NCI-H1105 (cell line): ENCODE measurements around the gene NUDT21.
"Not testable (repeated sequence)": the region's sequence is repeated elsewhere in the genome, so short reads cannot be mapped to it uniquely, and the experiment has no call there.

ENCODE experiments used
- DNase-seq: peaks from one replicate; lab custom pipeline; 2025; lab: John Stamatoyannopoulos, UW

The NUDT21 gene

DNA sequence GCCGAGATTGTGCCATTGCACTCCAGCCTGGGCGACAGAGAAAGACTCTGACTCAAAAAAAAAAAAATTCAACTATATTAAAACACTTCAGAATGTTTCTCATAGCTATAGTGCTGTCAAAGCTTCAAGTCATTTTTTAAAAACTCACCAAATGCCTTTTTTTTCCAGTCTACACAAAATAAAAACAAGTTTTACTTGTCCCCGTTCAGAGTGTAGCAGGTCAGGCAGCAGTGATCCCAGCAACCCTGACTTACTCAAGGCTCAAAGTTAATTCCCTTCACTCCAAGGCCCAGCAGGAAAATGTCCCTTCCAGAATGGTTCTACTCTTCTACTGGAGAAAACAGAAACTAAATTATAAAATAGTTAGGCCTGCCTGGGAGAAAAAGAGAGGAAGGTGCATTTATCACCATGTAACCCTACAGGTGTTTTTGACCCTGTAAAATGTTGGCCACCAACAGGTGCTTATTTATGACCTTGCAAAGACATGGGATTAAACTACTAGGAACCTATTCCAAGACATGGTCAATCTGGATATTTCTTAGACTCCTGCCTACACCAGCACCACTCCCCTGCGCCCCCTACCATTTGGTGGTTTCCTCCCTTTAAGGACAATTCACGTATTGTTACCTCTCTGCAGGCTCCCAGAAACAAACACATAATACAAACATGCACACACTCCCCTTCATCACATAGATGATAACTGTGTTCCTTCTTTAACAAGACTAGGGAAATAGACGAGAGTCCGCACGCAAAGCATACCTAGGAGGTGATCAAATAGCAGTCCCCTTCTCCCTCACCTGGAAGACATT is 31.2 kb downstream of the NUDT21 start:
- DNase-seq: no peak

DNA sequence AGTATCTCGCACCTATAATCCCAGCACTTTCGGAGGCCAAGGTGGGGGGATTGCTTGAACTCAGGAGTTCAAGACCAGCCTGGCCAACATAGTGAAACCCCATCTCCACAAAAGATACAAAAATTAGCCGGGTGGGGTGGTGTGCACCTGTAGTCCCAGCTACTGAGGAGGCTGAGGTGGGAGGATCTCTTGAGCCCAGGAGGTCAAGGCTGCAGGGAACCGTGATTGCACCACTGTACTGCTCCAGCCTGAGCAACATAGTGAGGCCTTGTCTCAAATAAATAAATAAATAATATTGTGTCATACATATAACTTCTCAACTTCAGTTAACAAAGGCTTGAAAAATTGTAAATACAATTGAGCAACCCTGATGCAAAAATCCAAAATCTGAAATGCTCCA is 34.0 kb downstream of the NUDT21 start:
- no peak for DNase-seq

DNA sequence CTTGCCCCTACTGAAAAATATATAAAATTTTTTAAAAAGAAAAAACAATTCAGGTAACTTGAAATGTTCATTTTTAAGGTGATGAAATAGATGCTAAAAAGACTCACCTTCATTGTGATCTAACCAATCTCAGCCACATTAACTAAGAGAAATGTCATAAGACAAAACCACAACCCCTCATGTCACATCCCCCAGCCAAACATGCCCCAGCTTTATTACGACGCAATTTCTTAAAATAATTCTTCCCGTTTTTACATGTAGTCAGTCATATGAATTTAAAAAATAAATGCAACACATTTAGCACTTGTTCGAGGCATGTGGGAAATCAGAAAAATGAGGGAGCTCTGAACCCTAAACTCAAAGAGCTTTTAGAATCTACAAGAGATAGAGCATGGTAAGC is 35.3 kb downstream of the NUDT21 start:
- DNase-seq: no peak

DNA sequence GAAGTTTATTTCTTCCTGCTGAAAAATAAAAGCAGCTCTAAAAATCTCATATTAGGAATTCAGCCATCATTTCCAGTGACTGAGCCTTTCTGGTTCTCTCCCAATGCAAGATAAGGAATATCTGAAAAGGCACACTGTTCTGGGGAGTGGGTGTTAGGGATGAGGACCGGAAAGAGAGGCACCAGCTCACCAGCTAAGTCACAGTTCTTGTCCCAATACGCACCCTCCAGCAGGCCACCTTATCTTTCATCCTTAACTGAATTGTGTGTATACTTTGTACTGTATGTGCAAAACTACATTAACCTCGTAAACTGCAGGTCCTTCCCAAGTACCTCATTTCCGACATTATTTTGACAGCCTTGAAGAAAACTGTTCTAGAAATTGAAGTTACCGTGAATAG is 36.8 kb downstream of the NUDT21 start:
- no peak for DNase-seq

DNA sequence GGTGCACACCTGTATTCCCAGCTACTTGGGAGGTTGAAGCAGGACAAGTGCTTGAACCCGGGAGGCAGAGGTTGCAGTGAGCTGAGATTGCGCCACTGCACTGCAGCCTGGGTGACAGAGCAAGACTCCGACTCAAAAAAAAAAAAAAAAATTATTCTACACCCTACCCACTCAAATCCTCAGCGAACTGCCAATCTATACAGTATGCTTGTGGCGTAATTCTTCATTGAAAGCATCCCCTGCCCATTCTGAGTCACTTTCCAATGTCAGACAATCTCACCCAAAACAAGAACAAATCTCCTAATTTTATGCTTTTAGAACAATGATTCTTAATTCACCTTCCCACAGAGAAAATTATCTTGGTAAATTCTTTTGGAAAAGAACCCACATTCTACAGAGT is 37.8 kb downstream of the NUDT21 start:
- no peak for DNase-seq

DNA sequence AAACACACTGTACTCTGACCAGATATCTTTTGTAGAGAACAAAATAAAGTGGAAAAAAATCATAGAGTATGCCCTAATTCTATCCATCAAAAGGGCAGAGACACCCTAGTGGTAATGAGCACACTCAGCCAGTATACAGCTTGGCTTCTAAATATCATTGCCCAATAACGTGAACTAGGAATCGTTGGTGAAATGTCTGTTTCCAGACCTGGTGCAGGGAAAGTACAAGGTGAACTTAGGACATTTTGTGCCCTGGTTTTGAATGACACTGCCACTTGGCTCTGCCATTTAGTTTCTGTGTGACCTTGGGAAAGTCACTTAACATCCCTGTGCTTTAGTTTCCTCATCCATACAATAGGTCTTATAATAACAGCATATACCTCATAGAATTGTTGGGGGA is 39.5 kb downstream of the NUDT21 start:
- no peak for DNase-seq

DNA sequence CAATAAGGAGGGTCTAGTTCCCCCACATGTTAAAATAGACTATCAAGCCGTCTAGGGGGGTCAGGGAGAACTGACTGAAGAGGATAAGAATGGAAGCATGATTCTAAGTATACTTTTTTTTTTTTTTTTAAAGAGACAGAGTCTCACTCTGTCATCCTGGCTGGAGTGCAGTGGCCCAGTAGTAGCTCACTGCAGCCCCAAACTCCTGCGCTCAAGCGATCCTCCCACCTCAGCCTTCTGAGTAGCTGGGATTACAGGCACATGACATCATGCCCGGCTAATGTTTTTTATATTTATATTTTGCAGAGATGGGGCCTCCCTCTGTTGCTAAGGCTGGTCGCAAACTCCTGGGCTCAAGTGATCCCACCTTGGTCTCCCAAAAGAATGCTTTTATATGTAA is 40.0 kb downstream of the NUDT21 start:
- DNase-seq: no peak

DNA sequence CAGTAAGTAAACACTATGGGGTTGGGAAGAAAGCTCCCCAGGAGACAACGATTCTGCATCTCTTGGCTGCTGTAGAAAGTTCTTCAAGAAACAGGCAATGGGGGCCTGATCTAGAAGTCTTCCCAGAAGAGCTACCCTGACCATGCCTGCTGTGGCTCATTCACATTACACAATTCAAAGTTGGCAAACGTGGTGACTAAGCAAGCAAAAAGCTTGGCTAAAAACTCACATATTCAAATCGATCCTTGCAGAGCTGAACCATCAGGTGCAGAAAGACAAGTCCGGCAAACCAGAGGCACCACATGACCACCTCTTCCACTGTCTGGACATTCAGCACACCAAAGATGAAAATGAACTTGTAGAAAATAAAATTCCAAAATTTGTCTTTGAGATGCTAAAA is 41.9 kb downstream of the NUDT21 start:
- no peak for DNase-seq

DNA sequence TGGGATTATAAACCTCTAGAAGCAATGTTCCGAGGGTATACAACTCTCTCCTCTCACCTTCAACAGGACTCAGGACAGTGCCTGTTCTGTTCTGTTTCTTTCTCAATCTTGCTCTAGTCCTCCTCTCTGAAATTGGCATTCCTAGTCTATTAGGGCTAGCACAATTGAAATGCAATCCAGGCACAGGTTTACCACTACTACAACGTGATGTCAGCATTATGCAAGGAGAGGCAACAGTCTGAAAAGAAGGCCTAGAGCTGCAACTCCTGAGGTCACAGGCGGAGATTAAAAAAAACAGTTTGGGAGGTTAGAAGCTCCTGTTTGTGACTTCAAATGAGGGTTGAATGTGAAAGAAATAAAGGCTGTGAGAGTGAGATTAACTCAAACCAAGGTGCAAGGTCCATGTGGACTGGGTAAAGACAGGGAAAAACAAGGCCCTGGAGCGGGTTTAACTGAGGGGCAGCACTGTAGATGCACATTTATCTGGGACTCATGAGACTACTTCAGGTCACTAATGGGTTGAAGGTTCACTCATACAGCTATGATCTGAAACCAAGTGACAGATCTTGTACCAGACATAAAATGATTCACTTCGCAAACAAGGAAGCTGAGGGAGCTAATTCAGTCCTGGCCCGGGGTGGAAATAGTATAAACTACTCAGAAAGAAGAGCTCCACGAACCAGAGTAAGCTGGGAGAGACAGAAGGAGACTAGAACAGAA is 42.6 kb downstream of the NUDT21 start:
- DNase-seq: no peak

DNA sequence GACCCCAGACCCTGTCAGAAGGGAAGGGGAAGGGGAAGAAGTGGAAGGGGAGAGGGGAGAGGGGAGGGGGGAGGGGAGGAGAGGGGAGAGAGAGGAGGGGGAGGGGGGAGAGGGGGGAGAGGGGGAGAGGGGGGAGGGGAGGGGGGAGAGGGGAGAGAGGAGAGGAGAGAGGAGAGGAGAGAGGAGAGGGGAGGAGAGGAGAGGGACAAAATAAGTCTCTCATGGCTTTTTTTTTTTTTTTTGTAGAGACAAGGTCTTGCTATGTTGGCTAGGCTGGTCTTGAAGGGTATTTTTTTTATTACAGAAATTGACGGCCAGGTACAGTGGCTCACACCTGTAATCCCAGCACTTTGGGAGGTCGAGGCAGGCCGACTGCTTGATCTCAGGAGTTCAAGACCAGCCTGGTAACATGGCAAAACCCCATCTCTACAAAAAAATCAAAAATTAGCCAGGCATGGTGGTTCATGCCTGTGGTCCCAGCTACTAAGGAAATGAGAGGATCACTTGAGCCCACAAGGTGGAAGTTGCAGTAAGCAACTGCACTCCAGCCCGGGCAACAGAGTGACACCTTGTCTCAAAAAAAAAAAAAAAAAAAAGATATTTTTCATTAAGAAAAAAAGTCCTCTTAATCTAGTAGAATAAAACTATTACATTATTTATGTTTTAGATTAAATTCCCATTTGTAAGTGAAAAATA is 45.0 kb downstream of the NUDT21 start:
- no peak for DNase-seq

DNA sequence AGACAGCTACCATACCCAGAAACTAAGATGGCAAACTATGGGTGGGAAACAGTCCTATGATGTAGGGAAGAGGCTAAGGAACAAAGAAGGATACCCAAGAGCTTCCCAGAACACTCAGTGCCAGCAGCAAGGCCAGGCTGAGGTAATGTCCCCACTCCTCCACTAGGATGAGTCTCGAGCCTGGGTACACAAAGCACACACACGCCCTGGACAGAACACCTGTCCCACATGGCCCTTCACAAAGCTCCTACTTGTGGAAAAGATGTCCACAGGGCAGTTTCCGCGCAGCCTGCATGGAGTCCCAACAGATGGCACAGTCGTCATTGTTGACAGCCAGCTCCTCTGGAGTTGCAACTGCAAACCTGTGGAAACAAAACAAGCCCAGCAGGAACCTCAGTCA is 49.6 kb downstream of the NUDT21 start:
- no peak for DNase-seq

DNA sequence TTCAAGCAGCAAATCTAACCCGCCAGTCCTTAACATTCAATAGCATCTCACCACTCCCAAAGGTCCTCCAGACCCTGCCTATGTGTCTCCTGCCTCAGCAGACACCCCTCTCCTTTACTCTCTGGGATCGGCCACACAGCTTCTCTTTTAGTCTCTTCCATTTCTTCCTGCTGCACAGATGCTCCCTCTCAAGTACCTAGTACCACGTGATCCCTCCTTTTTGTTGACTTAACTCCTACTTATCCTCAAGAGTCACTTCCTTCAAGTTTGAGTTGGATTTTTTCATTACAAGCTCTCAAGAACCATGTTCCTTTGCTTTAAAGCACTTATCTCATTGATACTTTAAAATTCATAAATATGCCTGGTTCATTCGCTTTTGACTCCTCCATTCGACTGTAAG is 50.7 kb downstream of the NUDT21 start:
- DNase-seq: no peak

DNA sequence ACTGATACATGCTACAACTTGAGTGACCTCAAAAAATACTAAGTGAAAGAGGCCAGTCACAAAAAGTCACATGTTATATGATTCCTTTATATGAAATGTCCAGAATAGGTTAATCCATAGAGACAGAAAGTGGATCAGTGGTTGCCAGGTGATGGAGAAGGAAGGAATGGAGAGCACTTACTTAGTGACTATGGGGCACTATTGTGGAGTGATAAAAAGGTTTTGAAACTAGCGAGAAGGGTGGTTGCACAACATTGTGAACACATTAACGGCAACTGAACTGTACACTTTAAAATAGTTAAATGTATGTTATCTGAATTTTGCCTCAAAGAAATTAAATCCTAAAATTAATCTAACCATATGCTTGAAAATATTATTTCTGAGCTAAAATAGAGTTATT is 51.6 kb downstream of the NUDT21 start:
- no peak for DNase-seq

DNA sequence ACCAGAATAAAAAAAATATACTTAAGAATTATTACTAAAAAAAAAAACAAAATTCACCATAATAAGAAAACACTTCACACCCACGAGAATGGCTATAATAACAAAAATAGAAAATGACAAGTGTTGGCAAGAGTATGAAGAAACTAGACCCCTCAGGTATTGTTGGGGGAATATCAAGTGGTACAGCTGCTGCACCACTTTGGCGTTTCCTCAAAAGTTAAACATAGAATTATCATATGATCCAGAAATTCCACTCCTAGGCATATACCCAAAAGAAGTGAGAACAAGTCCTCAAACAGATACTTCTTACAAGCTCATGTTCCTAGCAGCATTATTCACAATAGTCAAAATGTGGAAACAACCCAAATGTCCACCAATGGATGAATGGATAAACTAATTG is 52.1 kb downstream of the NUDT21 start:
- no peak for DNase-seq

DNA sequence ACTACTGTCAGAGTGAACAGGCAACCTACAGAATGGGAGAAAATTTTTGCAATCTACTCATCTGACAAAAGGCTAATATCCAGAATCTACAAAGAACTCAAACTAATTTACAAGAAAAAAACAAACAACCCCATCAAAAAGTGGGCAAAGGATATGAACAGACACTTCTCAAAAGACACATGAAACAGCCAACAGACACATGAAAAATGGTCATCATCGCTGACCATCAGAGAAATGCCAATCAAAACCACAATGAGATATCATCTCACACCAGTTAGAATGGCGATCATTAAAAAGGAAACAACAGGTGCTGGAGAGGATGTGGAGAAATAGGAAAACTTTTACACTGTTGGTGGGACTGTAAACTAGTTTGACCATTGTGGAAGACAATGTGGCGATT is 54.4 kb downstream of the NUDT21 start:
- DNase-seq: not testable (repeated sequence)

DNA sequence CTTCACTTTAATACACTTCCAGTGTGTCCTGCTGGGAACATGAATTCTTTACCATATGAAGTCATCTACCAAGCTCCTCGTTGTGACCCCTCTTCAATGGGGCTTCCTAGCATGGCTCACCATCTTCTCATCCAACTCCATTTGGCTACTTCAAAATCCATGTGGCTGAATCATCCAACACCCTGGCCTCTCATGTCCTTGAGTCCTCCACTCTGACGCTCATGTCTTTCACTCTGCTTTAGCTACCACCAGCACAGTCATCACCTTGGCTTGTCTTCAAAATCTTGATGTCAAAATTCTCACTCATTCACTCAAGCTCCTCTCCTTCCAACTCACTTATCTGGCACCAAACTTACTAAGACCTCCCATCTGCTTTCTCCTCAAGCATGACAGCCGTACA is 61.6 kb downstream of the NUDT21 start:
- DNase-seq: no peak

DNA sequence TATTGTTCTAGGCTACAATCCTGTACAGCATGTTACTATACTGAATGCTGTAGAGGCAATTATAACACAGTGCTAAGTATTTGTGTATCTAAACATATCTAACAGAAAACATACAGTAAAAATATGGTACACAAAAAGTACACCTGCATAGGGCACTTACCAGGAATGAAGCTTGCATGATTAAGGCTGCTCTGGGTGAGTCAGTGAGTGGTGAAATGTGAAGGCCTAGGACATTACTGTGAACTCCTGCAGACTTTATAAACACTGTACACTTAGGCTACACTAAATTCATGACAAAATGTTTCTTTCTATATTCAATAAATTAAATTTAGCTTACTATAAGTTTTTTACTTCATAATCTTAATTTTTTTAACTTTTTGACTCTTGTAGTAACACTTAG is 62.9 kb downstream of the NUDT21 start:
- no peak for DNase-seq

DNA sequence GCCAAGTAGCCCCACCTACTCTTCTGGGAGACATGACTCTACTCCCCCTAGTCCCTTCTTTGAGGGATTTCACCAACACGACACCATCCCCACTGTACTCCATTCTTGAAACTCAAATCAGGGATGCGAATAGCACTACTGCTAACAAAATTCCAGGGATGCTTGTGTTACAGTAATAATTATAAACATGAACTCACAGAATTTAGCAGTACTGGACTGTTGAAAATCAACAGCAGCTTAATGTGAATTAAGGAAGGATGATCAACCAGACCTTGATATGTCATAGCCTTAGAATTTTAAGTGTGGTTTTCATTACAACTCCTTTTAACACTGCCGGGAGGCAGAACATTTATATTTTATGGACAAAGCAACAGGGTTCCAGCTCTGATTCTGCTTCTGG is 63.7 kb downstream of the NUDT21 start:
- DNase-seq: no peak

DNA sequence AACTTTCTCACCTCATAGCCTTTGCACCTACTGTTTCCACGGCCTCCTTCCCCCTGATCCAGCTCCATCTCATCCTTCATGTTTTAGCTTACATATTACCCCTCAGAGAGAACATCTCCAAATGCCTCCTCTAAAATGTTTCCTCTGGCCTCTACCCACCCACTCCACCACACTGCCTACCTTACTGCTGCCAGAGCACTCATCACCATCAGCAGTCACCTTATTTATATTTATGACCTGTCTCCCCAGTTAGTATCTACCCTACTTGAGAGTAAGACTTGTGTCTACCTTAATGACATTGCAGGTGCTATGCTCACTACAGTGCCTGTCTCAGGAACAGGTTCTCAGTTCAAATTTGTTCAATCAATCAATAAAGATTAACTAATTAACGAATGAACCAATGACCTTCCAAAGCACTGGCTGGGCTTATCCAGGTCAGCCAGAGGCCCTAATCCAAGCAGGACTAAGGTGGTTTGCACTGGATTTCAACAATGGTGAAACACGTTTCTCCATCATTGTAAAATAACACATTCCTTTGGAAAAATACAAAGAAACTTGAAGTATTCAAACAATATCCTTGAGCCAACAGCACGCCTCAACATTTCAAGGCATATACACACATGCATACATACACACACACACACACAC is 66.9 kb downstream of the NUDT21 start:
- no peak for DNase-seq

DNA sequence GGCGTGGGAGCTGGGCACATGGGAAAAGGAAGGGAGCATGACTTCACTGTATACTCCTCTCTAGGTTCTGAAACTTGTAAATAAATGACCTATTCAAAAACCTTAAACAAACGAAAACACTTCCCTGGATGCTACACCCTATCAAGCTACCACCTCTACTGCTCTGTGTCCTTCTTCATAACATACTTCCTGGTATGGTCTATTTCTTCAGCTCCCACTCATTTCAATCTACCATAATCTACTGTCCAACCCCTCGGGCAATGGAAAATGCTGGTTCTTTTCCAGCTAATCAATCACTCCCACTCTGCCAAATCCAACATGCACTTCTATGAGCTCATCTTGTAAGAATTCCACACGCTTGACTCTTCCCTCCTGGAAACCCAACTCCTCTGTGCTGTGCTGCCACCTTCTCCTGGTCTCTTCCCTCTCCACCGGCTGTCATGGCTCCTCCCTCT is 68.2 kb downstream of the NUDT21 start:
- DNase-seq: no peak

DNA sequence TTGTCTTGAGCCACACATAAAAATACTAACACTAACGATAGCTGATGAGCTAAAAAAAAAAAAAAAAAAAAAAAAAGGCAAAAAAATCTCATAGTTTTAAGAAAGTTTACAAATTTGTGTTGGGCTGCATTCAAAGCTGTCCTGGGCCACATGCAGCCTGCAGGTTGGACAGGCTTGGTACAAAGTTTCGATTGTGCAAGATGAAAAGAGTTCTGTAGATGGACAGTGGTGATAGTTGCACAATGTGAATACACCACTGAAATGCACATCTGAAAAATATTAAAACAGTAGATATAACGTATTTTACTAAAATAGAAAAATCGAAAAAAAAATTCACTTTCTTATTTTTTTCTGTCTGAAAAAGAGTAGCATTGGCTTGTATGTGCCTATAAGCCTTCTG is 68.7 kb downstream of the NUDT21 start:
- DNase-seq: no peak

DNA sequence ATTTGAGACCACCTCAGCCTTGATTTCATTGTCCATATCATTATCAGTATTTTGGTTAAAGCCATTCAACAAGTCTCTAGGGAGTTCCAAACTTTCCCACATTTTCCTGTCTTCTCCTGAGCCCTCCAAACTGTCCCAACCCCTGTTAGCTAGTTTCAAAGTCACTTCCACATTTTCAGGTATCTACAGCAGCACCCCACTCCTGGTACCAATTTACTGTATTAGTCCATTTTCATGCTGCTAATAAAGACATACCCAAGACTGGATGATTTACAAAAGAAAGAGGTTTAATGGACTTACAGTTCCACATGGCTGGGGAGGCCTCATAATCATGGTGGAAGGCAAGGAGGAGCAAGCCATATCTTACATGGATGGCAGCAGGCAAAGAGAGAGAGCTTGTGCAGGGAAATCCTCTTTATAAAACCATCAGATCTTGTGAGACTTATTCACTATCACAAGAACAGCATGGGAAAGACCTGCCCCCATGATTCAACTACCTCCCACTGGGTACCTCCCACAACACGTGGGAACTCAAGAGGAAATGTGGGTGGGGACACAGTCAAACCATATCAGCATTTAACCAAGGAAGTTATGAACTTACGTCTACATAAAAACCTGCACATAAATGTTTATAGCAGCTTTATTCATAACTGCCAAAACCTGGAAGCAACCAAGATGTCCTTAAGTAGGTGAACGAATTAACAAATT is 70.2 kb downstream of the NUDT21 start:
- DNase-seq: not testable (repeated sequence)
